NB4 (cell line): ENCODE results near the gene CLSTN2.

Experiments
- DNase-seq: peaks from one replicate; pipeline ENCODE4 v3.0.0; 2010; ENCODE audit warnings: low read depth
- H3K4me3 ChIP-seq: one replicate; pipeline ENCODE4 v1.5.1; 2011; ENCODE audit warnings: mild to moderate bottlenecking, low read depth, low read length, moderate library complexity
- CTCF ChIP-seq: IDR thresholded peaks from one replicate; pipeline ENCODE4 v1.5.1; 2012; ENCODE audit warnings: low read depth, low read length
- MAX ChIP-seq: IDR thresholded peaks from 2 replicates; pipeline ENCODE4 v1.6.1; 2011; ENCODE audit warnings: low read depth, low read length
- MYC ChIP-seq: IDR thresholded peaks from 2 replicates; pipeline ENCODE4 v1.6.1; 2011; ENCODE audit warnings: low read depth, low read length
- POLR2A ChIP-seq: IDR thresholded peaks from 2 replicates; pipeline ENCODE4 v1.6.1; 2011; ENCODE audit warnings: mild to moderate bottlenecking; ENCODE audit not compliant: insufficient read length; ENCODE audit errors: extremely low read depth

CLSTN2 gene

GRCh38 chr3:140332131-140332530 lies 397.1 kb downstream of the CLSTN2 start:
- no peak for DNase-seq
- TF ChIP-seq MAX, result no peak
- no peak for TF ChIP-seq MYC
- no peak for TF ChIP-seq POLR2A
- no peak for TF ChIP-seq CTCF
- no peak overlapping the region for H3K4me3 ChIP-seq

- TF ChIP-seq CTCF (no peak), MAX (no peak), MYC (no peak), POLR2A (no peak)
- no peak overlapping the region for H3K4me3 ChIP-seq
- DNase-seq, result no peak
These were observed 399.3 kb downstream of the CLSTN2 start for GRCh38 chr3:140334132-140334929.

- no peak for DNase-seq
- TF ChIP-seq MAX, result no peak
These were observed 401.5 kb downstream of the CLSTN2 start for GRCh38 chr3:140336465-140336864.

GRCh38 chr3:140338916-140339315 lies 403.9 kb downstream of the CLSTN2 start:
- H3K4me3 ChIP-seq, result no peak overlapping the region
- TF ChIP-seq CTCF (no peak), MAX (no peak), POLR2A (no peak)
- no peak for DNase-seq

More at GRCh38 chr3:140336465-140336864, 401.5 kb downstream of the CLSTN2 start:
- H3K4me3 ChIP-seq, result no peak overlapping the region

- DNase-seq, result no peak
These were observed 406.2 kb downstream of the CLSTN2 start for GRCh38 chr3:140341203-140341602.

GRCh38 chr3:140341817-140342403 lies 406.9 kb downstream of the CLSTN2 start:
- no peak for TF ChIP-seq CTCF
- no peak for TF ChIP-seq POLR2A
- TF ChIP-seq MAX, result no peak
- no peak for TF ChIP-seq MYC

More at GRCh38 chr3:140341203-140341602, 406.2 kb downstream of the CLSTN2 start:
- TF ChIP-seq CTCF (no peak), POLR2A (no peak), MAX (no peak), MYC (no peak)
- H3K4me3 ChIP-seq, result no peak overlapping the region

More at GRCh38 chr3:140341817-140342403, 406.9 kb downstream of the CLSTN2 start:
- DNase-seq, result no peak
- no peak overlapping the region for H3K4me3 ChIP-seq
